ENCODE measurements around the gene E2F1.
"Not testable (repeated sequence)": the region's sequence is repeated elsewhere in the genome, so short reads cannot be mapped to it uniquely, and the experiment has no call there.

E2F1 gene

GRCh38 chr20:33711446-33711738 is 25.2 kb upstream of the E2F1 start:
- no peak for FAIRE-seq
- no peak for DNase-seq (ENCODE audit: extremely low spot score, insufficient read length, low read depth)

DNA sequence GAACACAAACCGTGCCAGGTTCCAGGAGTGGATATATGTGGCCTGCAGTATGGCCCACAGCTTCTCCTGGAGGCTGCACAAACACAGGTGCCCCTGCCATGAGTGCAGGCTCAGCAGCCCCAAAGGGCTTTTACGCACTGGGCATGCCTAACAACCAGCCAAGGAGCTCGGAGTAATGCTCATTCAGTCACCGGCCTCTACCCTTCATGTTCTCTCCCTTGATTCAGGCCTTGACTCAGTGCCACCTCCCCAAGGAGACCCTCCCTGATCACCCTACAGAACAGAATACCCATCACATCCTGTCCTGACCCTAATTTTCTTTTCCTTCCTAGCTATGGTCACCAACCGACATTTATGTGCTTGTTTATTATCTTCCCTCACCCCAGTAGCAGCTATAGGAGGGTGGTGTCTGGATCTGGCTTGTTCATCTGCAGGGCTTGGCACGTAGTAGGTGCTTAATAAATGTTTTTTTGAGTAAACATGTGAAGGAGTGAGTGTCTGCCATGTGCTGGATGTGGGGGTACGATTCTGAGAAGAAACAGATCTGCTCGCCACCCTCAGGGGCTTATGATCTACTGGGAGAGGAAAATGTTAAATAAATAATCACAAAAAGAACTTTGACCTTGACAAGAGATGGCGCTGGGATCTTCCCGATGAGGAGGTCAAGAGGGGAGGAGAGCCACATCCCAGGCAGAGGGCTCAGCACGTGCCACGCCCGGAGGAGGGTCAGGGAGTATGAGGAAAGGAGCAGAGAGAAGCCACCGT is 24.7 kb upstream of the E2F1 start:
- no peak for DNase-seq (ENCODE audit: extremely low spot score, insufficient read length, low read depth)
- FAIRE-seq, result no peak

GRCh38 chr20:33709905-33710541 is 23.8 kb upstream of the E2F1 start:
- DNase-seq (ENCODE audit: extremely low spot score, insufficient read length, low read depth) (no peak), FAIRE-seq (no peak)

DNA sequence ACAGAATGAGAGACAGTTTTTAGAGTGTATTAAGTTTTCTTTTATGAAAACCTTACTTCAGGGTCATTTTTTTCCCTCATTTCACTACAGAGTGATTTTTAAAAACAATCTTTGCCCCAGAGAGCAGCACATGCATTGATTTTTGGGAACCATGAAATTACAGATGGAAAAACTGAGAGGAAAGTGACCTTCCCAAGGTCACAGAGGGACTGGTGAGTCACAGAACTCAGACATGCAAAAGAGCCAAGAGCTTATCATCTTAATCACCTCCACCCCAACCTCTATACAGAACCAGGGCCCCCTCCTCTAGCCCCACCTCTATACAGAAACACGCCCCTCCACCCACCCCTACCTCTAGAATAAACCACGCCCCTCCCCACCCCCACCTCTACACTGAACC is 23.2 kb upstream of the E2F1 start:
- FAIRE-seq (no peak), DNase-seq (ENCODE audit: extremely low spot score, insufficient read length, low read depth) (no peak)

- no peak for FAIRE-seq
Observed at GRCh38 chr20:33707668-33708067, 21.5 kb upstream of the E2F1 start.

DNA sequence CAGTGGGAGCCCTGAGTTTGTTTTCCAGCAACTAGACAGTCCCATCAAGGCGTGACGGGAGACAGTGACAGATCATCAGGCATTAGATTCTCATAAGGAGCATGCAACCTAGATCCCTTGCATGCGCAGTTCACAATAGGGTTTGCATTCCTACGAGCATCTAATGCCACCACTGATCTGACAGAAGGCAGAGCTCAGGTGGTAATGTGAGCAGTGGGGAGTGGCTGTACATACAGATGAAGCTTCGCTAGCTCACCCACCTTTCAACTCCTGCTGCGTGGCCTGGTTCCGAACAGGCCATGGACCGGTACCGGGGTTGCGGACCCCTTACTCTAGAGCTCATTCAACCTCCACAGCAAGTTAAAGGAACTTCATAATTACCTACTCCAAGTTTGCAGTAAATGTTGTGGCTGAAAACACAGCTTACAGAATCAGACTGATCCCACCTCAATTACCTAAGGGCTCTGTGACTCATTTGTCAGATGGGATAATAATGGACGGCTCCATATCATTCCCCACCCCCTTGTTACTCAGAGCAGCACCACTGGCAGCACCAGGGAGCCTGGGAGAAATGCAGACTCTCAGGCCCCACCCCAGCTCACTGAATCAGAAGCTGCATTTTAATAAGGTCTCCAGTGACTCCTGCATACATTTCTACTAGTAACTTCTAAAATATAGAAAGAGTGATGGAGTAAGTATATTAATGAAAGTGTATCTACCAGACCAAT is 18.2 kb upstream of the E2F1 start:
- FAIRE-seq (no peak), DNase-seq (ENCODE audit: extremely low spot score, insufficient read length, low read depth) (no peak)

More at GRCh38 chr20:33707668-33708067, 21.5 kb upstream of the E2F1 start:
- DNase-seq (ENCODE audit: extremely low spot score, insufficient read length, low read depth), result no peak

- FAIRE-seq (no peak), DNase-seq (ENCODE audit: extremely low spot score, insufficient read length, low read depth) (no peak)
Observed at GRCh38 chr20:33703498-33704137, 17.4 kb upstream of the E2F1 start.

- FAIRE-seq, result no peak
- no peak for DNase-seq (ENCODE audit: extremely low spot score, insufficient read length, low read depth)
Observed at GRCh38 chr20:33702861-33703260, 16.7 kb upstream of the E2F1 start.

GRCh38 chr20:33701629-33702450 is 15.7 kb upstream of the E2F1 start:
- FAIRE-seq (no peak), DNase-seq (ENCODE audit: extremely low spot score, insufficient read length, low read depth) (no peak)

- DNase-seq (ENCODE audit: extremely low spot score, insufficient read length, low read depth); FAIRE-seq: not testable (repeated sequence)
Observed at GRCh38 chr20:33700696-33701441, 14.7 kb upstream of the E2F1 start.

DNA sequence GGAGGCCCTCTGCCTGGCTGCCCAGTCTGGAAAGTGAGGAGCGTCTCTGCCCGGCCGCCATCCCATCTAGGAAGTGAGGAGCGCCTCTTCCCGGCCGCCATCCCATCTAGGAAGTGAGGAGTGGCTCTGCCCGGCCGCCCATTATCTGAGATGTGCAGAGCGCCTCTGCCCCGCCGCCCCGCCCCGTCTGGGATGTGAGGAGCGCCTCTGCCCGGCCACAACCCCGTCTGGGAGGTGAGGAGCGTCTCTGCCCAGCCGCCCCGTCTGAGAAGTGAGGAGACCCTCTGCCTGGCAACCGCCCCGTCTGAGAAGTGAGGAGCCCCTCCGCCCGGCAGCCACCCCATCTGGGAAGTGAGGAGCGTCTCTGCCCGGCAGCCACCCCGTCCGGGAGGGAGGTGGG is 12.8 kb upstream of the E2F1 start:
- FAIRE-seq; DNase-seq (ENCODE audit: extremely low spot score, insufficient read length, low read depth): not testable (repeated sequence)

DNA sequence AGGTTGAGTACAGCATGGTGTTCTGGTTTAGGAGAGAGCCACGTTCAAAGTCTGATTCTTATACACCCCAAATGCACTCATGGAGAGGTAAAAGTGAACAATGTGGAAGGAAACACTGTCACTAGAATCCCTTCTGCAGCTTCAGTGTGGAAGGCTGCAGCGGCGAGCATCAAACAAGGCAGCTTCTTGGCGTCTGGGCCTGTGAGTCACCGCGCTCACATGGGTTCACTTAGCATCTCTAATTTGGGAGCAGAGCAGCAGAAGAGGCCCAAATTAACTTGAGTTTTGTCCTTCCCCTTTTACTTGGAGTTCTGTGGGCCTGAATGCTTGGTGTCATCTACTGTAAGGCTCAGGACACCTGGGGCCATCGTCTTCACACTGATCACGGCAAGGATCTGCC is 10.9 kb upstream of the E2F1 start:
- no peak for DNase-seq (ENCODE audit: extremely low spot score, insufficient read length, low read depth)
- no peak for FAIRE-seq

DNA sequence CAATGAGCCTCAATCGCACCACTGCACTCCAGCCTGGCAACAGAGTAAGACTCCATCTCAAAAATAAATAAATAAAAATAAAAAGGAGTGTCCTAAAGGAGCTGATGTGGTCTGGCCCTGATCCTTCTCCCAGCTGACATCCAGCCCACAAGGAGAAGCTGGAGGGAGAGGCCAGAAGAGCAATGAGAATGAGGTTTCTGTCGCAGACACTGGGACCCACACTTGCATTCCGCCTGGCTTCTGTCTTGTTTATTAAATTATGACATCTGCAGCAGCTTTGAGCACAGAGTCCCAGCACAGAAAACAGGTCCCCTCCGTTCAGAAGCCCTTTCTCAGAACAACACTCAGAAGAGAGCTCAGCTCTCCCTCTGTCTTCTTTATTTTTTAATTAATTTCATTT is 10.3 kb upstream of the E2F1 start:
- FAIRE-seq (no peak), DNase-seq (ENCODE audit: extremely low spot score, insufficient read length, low read depth) (no peak)

DNA sequence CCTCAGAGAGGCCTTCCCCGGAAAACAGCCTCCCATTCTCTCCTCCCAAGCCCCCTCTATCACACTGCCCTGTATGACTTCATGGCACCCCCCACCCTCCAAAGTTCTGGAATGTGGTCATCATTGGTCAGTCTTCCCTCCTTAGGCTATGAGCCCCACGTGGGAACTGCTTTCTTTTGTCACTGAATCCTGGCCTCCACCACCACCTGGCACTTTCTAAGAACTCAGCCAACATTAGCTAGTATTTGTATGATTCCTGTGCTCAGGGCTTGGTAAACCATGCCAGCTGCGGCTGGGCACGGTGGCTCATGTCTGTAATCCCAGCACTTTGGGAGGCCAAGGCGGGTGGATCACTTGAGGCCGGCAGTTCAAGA is 8.4 kb upstream of the E2F1 start:
- DNase-seq (ENCODE audit: extremely low spot score, insufficient read length, low read depth) (no peak), FAIRE-seq (no peak)

DNA sequence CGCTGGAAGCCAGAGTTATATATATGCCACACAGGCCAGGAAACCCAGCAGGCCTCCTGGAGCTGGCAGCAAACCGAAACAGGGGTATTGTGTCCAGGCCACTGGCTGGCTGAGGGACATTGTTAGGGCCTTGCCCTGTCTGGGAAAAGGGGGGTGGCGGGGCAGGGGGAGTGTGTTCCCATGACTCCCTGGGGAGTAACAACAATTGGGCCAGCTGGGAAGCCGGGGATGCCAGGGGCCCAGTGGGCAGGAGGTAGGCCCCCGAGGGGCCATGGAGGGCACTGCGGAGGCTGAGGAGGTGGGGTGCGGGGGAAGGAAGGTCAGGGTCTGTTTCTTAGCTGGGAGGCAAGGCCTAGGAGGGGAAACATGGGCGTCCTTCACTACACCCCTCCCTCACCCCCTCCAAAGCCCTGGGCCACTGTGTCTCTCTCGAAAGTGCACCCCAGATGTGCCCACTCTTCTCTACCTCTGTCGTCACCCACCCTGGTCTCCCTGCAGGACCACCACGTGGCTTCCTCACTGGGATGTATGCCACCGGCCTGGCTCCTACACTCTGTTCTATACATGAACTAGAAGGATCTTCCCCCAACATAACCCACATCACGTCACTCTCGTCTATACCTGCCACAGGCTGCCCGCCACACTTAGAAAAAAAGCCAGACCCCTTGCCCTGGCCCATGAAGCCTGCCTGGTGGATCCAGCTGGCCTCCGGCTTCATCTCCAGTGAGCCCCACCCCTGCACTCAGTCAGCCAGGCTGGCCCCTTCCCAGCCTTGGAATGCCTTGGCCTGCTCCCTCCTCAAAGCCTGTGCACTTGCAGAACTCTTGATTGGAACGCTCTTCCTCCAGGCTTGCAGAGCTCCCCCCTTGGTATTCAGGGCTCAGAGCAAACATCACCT is 7.8 kb upstream of the E2F1 start:
- DNase-seq (ENCODE audit: extremely low spot score, insufficient read length, low read depth) (no peak), FAIRE-seq (no peak)

GRCh38 chr20:33693289-33693688 is 7.1 kb upstream of the E2F1 start:
- FAIRE-seq (no peak), DNase-seq (ENCODE audit: extremely low spot score, insufficient read length, low read depth) (no peak)

- DNase-seq (ENCODE audit: extremely low spot score, insufficient read length, low read depth) (no peak), FAIRE-seq (no peak)
Observed at GRCh38 chr20:33689973-33690372, 3.8 kb upstream of the E2F1 start.

DNA sequence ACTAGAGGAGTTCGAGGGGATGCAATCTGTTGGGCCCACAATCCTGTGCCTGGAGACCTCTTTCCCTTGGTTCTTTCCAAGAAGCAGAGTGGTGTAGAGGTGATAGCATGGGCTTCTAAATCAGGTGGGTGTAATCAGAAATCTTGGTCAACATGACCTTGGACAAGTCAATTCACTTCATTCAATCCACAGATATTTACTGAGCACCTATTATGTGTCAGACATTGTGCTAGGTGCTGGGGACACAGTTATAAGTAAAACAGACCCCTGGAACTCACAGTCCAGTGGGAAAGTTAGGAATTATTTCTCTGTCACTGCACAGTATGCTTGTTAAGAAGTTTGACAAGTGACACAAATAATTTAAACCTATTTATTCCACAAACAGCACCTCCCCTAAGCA is 3.3 kb upstream of the E2F1 start:
- DNase-seq (ENCODE audit: extremely low spot score, insufficient read length, low read depth) (no peak), FAIRE-seq (no peak)

Measured in GM18507 (cell line).